ENCODE results near the gene EHMT1. TPM values are rescaled to one million over a fixed set of nuclear protein-coding genes. Genes with fewer than 3 reads are reported as not detected.
A peak's percentile ranks its signal among the peaks of the same experiment; 100 is the strongest.

EHMT1 gene
- total RNA-seq, 2 donors from 2014 or later = 137 to 139 TPM

DNA sequence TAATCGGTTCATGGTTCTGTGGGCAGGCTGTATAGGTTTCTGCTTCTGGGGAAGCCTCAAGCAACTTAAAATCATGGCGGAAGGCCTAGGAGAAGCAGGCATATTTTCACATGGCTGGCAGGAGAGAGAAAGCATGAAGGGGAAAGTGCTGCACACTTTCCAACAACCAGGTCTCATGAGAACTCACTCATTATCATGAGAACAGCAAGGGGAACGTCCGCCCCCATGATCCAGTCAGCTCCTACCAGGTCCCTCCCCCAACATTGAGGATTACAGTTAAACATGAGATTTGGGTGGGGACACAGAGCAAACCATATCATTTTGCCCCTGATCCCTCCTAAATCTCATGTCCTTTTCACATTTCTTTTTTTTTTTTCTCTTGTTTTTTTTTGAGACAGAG, 82.1 kb downstream of the EHMT1 start:
- DNase-seq = no peak
- no peak overlapping the region for H3K4me3 ChIP-seq (ENCODE audit: low read length)
- H3K36me3 ChIP-seq (ENCODE audit: control insufficient read depth, insufficient read depth, low read length) = no peaks in the 10 kb centered on the region
- H3K27ac ChIP-seq (ENCODE audit: low read depth, low read length) = no peak overlapping the region
- H3K27me3 ChIP-seq (ENCODE audit: control insufficient read depth, insufficient read depth, low read length, poor library complexity, severe bottlenecking) = no peaks in the 10 kb centered on the region
- 99% methylated on average over 4 of the region's 4 CpGs; no CpG with 5 or more reads in 1 of the 2 experiments for WGBS, 2 experiments (ENCODE audit: insufficient coverage in 1 of 2, insufficient read length in 1 of 2)
- H3K27me3 Mint-ChIP-seq (ENCODE audit: insufficient read depth) = no peaks in the 10 kb centered on the region
- H3K27ac Mint-ChIP-seq = no peak overlapping the region
- H3K4me1 ChIP-seq (ENCODE audit: control insufficient read depth, insufficient read depth, low read length) = peaks cover 2% of the 10 kb centered on the region
- peaks cover 32% of the 10 kb centered on the region for H3K9me3 ChIP-seq (ENCODE audit: control insufficient read depth, low read length)
- H3K9ac ChIP-seq (ENCODE audit: extremely low read depth, low read length, poor library complexity, severe bottlenecking) = no peak overlapping the region
- H3K4me3 Mint-ChIP-seq = no peak overlapping the region
- TF ChIP-seq, protein P1, sequence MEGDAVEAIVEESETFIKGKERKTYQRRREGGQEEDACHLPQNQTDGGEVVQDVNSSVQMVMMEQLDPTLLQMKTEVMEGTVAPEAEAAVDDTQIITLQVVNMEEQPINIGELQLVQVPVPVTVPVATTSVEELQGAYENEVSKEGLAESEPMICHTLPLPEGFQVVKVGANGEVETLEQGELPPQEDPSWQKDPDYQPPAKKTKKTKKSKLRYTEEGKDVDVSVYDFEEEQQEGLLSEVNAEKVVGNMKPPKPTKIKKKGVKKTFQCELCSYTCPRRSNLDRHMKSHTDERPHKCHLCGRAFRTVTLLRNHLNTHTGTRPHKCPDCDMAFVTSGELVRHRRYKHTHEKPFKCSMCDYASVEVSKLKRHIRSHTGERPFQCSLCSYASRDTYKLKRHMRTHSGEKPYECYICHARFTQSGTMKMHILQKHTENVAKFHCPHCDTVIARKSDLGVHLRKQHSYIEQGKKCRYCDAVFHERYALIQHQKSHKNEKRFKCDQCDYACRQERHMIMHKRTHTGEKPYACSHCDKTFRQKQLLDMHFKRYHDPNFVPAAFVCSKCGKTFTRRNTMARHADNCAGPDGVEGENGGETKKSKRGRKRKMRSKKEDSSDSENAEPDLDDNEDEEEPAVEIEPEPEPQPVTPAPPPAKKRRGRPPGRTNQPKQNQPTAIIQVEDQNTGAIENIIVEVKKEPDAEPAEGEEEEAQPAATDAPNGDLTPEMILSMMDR (conservative IDR thresholded peaks at IDR 0.05) = no peak
- H3K36me3 Mint-ChIP-seq (ENCODE audit: low read depth) = peaks cover 46% of the 10 kb centered on the region
- peaks cover 22% of the 10 kb centered on the region for H3K4me1 Mint-ChIP-seq
- H3K9me3 Mint-ChIP-seq = peaks cover 43% of the 10 kb centered on the region

DNA sequence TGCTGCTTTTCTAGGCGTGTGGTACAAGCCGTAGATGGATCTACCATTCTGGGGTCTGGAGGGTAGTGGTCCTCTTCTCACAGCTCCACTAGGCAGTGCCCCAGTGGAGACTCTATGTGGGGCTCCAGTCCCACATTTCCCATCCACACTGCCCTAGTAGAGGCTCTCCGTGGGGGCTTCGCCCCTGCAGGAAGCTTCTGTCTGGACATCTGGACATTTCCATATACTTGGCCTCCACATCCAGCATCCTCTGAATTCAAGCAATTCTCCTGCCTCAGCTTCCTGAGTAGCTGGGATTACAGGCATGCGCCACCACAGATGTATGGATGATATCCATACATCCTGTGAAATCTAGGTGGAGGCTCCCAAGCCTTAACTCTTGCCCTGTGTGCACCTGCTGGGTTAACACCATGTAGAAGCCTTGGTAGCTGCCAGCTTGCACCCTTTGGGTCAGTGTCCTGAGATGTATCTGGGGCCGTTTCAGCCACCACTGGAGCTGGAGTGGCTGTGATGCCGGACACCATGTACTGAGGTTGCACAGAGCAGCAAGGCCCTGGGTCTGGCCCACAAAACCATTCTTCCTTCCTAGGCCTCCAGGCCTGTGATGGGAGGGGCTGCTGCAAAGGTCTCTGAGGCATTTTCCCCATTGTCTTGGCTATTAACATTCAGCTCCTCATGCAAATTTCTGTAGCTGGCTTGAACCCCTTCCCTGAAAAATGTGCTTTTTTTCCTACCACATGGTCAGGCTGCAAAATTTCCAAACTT, 84.0 kb downstream of the EHMT1 start:
- 88% methylated on average over 6 to 7 of the region's 7 CpGs for WGBS, 2 experiments (ENCODE audit: insufficient coverage in 1 of 2, insufficient read length in 1 of 2)
- Mint-ChIP-seq H3K27ac (no peak overlapping the region), H3K27me3 (ENCODE audit: insufficient read depth) (no peaks in the 10 kb centered on the region), H3K9me3 (peaks cover 43% of the 10 kb centered on the region), H3K4me1 (peaks cover 9% of the 10 kb centered on the region), H3K4me3 (no peak overlapping the region), H3K36me3 (ENCODE audit: low read depth) (peaks cover 44% of the 10 kb centered on the region)
- Histone ChIP-seq H3K9ac (ENCODE audit: extremely low read depth, low read length, poor library complexity, severe bottlenecking) (no peak overlapping the region), H3K27ac (ENCODE audit: low read depth, low read length) (no peak overlapping the region), H3K36me3 (ENCODE audit: control insufficient read depth, insufficient read depth, low read length) (no peaks in the 10 kb centered on the region), H3K4me3 (ENCODE audit: low read length) (peak overlapping the region; percentile 60), H3K9me3 (ENCODE audit: control insufficient read depth, low read length) (peaks cover 32% of the 10 kb centered on the region), H3K4me1 (ENCODE audit: control insufficient read depth, insufficient read depth, low read length) (peaks cover 2% of the 10 kb centered on the region), H3K27me3 (ENCODE audit: control insufficient read depth, insufficient read depth, low read length, poor library complexity, severe bottlenecking) (no peaks in the 10 kb centered on the region)
- no peak for DNase-seq
- TF ChIP-seq, protein P1 (conservative IDR thresholded peaks at IDR 0.05) = no peak

DNA sequence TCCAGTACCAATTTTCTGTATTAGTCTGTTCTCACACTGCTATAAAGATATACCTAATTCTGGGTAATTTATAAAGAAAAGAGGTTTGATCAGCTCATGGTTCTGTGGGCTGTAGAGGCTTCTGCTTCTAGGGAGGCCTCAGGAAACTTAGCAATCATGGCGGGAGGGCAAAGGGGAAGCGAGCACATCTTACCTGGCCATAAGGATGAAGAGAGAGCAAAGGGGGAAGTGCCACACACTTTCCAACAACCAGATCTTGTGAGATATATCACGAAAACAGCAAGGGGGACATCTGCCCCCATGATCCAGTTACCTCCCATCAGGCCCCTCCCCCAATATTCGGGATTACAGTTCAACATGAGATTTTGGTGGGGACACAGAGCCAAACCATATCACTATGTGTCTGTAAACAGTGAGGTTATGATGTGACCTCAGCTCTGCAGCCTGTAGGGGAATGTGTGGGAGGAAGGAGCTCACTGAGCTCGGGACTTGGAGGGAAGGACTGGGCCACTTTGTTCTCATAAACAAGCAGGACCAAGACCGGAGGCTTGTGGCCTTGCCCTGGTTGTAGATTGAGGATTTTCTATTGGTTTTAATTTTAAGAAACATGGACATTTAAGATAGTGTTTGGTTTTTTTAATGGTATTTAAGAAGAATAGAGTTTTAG, 85.2 kb downstream of the EHMT1 start:
- H3K9me3 ChIP-seq (ENCODE audit: control insufficient read depth, low read length) = peaks cover 32% of the 10 kb centered on the region
- no peak overlapping the region for H3K27ac Mint-ChIP-seq
- DNase-seq = no peak
- no peaks in the 10 kb centered on the region for H3K36me3 ChIP-seq (ENCODE audit: control insufficient read depth, insufficient read depth, low read length)
- H3K4me3 ChIP-seq (ENCODE audit: low read length) = no peak overlapping the region
- H3K27ac ChIP-seq (ENCODE audit: low read depth, low read length) = no peak overlapping the region
- H3K4me1 Mint-ChIP-seq = peaks cover 3% of the 10 kb centered on the region
- no peak overlapping the region for H3K4me3 Mint-ChIP-seq
- TF ChIP-seq, protein P1 (conservative IDR thresholded peaks at IDR 0.05) = no peak
- no peak overlapping the region for H3K9ac ChIP-seq (ENCODE audit: extremely low read depth, low read length, poor library complexity, severe bottlenecking)
- H3K36me3 Mint-ChIP-seq (ENCODE audit: low read depth) = peaks cover 43% of the 10 kb centered on the region
- WGBS, 2 experiments (ENCODE audit: insufficient coverage in 1 of 2, insufficient read length in 1 of 2) = 92 to 96% methylated on average over 2 to 6 of the region's 6 CpGs
- H3K27me3 Mint-ChIP-seq (ENCODE audit: insufficient read depth) = no peaks in the 10 kb centered on the region
- H3K4me1 ChIP-seq (ENCODE audit: control insufficient read depth, insufficient read depth, low read length) = no peaks in the 10 kb centered on the region
- H3K27me3 ChIP-seq (ENCODE audit: control insufficient read depth, insufficient read depth, low read length, poor library complexity, severe bottlenecking) = no peaks in the 10 kb centered on the region
- H3K9me3 Mint-ChIP-seq = peaks cover 43% of the 10 kb centered on the region
